Raji (cell line): ENCODE measurements around the gene FAM89B.

ENCODE experiments used
- POLR2A ChIP-seq: IDR thresholded peaks from 2 replicates; pipeline ENCODE4 v1.6.1; 2011; ENCODE audit warnings: low read depth, low read length, control low read depth; ENCODE audit not compliant: insufficient read depth

Gene FAM89B

GRCh38 chr11:65559951-65560537 is 12.3 kb upstream of the FAM89B start:
- TF ChIP-seq POLR2A = no peak

DNA sequence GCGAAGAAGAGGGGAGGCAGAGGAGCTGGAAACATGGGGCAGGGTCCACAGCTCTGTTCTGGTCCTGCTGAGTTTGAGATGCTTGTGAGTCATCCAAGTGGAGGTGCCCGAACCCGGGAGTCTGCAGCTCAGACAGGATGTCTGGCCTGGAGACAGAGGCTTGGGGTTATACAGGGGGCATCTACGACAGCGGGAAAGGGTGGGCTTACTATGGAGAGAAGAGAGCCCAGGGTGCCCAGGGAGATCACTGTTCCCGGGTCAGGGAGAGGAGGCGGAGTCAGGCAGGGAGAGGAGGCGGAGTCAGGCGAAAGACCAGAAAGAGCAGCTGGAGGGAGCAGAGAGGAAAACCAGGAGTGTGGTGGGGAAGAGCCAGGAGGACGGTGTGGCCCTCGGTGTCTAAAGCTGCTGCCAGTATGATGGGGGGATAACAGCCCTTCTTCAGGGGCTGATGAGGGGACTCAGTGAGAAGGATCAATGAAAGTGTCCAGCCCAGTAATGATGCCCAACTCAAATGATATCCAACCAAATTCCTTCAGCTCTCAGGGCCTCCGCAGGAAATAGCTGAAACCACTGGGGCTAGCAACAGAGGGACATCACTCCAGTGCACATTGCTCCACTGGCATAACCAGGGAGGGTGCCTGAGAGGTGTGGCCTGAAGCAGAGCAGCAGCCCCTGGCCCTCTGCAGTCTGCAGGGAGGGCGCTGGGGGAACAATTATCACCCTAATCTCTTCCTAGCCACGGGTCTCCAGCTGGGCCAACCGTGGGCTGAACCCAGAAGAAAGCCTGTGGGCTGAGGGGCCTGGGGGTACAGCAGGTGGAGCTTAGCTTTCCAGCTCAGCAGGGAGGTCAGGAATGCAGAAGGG is 11.6 kb upstream of the FAM89B start:
- TF ChIP-seq POLR2A = no peak

- TF ChIP-seq POLR2A = no peak
Observed at GRCh38 chr11:65562020-65562419, 10.3 kb upstream of the FAM89B start.

- no peak for TF ChIP-seq POLR2A
Observed at GRCh38 chr11:65562788-65563187, 9.6 kb upstream of the FAM89B start.

DNA sequence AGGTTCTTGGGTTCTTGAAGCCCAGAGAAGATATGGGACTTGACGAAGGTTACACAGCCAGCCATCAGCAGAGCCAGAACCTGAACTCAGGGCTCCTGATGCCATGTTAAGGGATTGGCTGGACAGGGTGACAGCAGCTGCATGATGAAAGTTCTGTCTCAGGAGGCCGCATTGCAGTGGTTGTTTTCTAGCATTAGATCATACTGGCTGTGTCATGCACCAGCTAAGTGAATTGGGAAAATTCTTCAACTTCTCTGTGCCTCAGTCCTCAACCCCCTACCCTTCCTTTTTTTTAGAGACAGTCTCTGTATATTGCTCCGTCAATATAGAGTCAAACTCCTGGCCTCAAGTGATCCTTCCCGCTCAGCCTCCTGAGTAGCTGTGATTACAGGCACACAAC is 8.7 kb upstream of the FAM89B start:
- TF ChIP-seq POLR2A = no peak

GRCh38 chr11:65565624-65566453 is 6.5 kb upstream of the FAM89B start:
- TF ChIP-seq POLR2A = no peak

DNA sequence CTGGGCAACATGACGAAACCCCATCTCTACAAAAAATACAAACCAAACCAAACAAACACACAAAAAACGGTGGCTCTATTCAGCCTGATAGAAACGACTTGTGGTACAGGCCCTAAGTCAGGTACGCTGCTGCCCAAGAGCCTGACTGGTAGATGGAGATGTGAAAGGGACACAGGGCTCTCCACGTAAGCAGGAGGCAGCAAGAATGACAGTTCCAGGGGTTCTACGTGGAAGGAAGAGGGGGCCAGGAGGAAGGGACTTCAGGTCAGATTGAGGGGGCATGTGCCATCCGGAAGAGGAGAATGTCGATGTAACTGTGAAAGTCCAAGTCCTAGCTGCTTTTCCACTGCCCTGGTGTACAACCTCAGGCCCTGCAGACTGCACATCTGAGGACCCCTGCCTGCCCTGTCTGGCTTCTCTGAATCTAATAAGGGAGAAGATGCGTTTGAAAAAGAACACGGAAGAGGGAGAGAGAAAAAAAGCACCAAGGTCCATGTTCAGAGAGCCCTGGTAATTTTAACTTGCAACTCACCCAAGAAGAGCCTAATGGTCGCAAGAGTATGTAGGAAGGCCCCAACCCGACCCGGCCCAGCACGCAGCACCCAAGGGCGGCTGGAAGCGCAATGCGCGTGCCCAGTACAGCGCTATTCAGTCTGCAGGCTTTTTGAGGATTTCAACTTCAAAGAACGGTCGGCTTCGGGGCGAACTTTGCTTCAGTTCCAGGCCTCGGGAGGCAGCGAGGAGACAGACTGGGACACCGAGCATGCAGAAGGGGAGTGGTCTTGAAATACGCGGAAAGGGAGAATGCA is 3.0 kb upstream of the FAM89B start:
- no peak for TF ChIP-seq POLR2A

DNA sequence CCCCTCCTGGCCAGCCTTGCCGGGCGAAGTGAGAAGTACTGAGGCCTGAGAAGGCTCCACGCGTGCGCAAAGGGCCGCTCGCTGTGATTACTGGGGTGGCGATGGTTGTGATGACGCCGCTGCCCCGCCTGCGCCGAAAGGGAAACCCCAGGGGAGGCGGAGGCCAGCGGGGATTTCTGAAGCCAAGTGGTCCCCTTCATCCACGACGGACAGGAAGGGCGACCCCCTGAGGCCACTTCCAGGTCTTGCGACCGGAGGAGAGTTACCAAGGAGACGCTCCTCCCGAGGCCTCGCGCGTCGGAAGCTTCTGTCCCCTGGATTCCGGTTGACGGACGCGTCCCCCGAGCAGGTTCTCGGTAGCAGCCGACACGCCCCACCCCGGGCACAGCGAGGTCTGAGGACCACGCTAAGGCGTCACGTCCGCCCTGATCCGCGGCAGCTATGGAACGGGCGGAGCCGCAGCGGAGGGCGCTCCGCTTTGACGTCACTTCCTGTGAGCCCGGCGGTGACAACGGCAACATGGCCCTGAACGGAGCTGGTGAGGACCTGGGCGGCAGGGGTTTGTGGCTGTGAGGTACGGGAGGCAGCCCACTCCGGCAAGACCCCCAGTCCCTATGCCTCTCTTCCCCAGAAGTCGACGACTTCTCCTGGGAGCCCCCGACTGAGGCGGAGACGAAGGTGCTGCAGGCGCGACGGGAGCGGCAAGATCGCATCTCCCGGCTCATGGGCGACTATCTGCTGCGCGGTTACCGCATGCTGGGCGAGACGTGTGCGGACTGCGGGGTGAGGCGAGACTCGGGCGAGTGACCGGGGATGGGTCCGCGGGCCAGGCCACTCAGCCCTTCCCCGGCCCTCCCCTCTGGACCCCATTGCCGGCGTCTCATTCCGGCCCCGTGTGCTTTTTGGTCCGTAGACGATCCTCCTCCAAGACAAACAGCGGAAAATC is 2.1 kb upstream of the FAM89B start, which contains the start of gene ZNRD2:
Gene ZNRD2, plus strand, starts transcription at position 505 of the 946 bp plus-strand sequence. Its CDS starts 15 bp downstream, at position 520.
- TF ChIP-seq POLR2A = peak; percentile 83

DNA sequence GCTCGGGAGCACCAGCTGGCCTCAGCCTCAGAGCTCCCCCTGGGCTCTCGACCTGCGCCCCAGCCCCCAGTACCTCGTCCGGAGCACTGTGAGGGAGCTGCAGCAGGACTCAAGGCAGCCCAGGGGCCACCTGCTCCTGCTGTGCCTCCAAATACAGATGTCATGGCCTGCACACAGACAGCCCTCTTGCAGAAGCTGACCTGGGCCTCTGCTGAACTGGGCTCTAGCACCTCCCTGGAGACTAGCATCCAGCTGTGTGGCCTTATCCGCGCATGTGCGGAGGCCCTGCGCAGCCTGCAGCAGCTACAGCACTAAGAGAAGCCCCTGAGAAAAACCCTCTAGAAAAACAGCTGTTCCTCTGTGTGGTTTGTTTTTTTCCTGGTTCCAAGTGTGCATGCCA is 918 bp upstream of the FAM89B start:
- no peak for TF ChIP-seq POLR2A

GRCh38 chr11:65571940-65572339 is 398 bp upstream of the FAM89B start:
- no peak for TF ChIP-seq POLR2A

- TF ChIP-seq POLR2A = no peak
Observed at GRCh38 chr11:65573391-65574079, 1.2 kb downstream of the FAM89B start.

GRCh38 chr11:65574109-65574810 is 1.9 kb downstream of the FAM89B start:
- TF ChIP-seq POLR2A = peak; percentile 50
